HG03280 (cell line): ENCODE measurements around the gene SNX5.

Experiments
- ATAC-seq: cut with Tn5 transposase; IDR thresholded peaks from one replicate; pipeline ENCODE4 v1.9.1; 2021; ENCODE audit warnings: mild to moderate bottlenecking, moderate library complexity; ENCODE audit not compliant: unreplicated experiment

SNX5 gene

DNA sequence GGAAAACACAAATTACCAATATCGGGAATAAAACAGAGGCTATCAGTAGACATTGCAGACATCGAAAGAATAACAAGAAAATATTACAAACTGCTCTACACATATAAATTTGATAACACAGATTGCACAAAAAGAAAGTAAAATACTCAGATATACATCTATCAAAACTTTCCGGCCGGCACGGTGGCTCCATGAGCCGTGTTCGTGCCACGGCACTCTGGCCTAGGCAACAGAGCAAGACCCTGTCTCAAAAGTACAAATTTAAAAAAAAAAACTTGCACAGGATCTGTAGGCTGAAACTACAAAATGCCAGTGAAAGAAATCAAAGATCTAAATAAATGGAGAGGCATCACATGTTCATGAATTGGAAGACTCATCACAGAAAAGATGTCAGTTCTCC lies 49.4 kb downstream of the SNX5 start:
- no peak for ATAC-seq

DNA sequence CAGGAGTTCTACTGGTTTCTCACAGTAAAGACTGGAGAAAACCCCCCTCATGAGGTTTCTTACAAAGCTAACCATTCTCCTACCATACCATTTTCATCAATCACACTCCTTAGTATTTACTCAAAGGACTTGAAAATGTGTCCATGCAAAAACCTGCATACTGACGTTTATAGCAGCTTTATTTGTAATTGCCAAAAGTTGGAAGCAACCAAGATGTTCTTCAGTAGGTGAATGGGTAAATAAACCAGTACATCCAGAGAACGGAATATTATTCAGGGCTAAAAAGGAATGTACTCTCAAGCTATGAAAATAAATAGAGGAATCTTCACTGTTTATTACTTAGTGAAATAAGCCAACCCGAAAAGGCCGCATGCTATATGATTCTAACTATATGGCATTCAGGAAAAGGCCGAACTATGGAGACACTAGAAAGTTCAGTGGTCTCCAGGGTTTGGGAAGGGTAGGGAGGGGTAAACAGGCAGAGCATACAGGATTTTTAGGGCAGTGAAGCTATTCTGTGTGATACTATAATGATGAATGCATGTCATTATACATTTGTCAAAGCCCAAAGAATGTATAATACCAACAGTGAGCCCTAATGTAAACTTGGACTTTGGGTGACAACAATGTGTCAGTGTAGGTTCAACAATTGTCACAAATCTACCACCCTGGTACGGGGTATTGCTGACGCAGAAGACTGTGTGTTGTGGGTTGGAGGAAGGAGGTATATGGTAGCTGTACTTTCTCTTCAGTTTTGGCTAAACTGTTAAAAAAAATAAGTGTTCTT lies 50.6 kb downstream of the SNX5 start:
- no peak for ATAC-seq

DNA sequence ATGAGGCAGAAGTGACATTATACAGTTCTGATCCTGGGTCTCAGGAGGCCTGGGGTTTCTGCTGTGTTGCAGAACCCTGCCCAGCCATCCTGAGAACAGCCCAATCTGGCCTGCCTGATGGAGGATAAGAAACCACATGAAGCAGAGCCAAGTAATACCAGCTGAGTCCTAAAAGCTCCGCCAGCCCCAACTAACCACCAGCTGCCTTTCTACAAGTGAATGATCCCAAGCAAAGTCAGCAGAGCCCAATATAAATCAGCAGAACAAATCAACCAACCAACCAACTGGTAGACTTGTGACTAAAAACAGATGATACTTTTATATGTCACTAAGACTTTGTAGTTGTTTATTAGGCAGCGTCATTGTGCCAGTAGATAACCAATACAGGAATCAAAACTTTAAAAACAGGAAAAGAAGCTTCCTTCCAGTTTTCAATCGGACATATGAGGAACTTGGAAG lies 52.1 kb downstream of the SNX5 start:
- no peak for ATAC-seq

GRCh38 chr20:17914957-17915356 lies 53.6 kb downstream of the SNX5 start:
- no peak for ATAC-seq

DNA sequence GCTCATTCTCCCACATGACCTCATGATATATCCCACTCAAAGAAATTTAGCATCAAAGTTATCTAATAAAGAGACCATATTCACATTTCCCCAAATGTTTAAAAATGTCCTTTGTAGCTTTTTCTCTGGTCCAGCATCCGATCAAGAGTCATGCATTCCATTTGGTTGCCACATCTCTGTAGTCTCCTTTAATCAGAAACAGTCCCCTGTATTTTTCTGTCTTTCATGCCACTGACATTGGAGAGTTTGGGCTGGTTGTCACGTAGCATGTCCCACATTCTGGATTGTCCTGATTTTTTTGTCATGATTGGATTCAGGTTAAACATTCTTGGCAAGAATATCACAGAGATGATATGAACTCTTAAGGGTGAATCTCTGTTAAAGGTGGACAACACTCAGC lies 55.7 kb downstream of the SNX5 start:
- ATAC-seq = no peak

DNA sequence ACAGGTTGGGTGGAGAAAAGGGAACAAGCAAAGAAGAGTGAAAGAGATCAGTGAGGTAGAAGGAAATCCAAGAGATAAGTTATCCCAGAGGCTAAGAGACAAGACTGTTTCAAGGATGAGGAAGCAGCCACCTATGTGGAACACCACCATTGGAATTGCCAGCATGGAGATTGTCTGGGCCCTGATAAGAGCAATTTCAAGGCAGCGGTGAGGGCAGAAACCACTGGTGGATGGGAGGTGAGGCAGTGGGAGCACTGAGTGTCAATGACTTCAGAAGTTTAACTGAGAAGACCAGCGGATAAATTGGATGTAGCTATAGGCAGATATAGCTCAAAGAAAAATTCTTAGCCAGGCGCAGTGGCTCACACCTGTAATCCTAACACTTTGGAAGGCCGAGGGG lies 56.7 kb downstream of the SNX5 start:
- no peak for ATAC-seq

DNA sequence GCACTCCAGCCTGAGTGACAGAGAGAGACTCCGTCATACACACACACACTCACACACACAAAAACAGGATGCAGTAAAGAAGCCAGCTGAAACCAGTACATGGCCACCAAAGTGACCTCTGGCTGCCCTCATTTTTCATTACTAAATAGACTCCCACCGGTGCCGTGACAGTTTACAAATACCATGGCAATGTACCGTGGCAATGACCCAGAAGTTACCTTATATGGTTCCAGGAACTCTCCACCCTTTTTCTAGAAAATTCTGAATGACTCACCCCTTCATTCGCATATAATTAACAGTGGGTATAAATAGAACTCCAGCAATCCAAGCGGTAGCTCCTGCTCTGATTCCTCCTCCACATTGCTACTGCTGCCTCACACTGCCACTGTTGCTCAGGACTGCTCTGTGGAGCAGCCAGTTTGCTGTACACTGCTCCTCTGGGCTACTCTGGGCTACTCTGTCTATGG lies 57.7 kb downstream of the SNX5 start:
- ATAC-seq = no peak

DNA sequence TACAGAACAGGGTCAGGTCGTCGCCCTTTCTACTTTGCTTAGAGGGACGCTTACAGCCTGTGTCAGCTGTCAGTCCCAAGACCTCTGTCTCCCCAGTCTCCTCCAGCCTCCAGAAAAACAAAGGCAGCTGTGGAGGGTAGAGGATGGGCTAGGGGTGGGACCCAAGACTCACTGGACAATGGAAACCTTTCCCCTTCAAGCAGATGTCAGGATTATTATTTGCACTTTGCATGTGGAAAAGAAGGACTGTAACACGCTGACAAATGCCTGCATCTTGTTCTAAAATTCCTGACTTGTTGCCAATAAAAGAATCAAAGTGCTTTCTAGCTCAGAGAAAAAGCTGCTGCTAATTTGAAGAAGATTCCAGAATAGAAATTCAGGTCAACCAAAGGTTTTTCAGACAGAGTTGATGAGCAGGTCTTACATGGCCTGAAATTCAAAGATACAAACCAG lies 58.7 kb downstream of the SNX5 start:
- no peak for ATAC-seq

DNA sequence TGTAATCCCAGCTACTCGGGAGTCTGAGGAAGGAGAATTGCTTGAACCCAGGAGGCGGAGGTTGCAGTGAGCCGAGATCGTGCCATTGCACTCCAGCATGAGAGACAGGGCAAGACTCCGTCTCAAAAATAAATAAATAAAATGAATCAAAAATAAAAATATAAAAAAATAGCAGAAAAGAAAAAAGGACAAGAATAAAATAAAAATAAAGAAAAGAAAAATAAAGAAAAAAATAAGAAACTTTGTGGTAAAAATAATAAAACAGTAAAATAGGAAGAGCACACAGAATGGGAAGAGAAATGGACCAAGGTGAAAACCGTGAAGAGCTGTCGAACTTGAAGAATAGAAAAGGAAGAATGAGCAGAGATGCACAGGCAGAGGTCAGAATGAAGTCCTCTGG lies 63.0 kb downstream of the SNX5 start:
- ATAC-seq = no peak

GRCh38 chr20:17904027-17904426 lies 64.6 kb downstream of the SNX5 start:
- ATAC-seq = peak; percentile 63

DNA sequence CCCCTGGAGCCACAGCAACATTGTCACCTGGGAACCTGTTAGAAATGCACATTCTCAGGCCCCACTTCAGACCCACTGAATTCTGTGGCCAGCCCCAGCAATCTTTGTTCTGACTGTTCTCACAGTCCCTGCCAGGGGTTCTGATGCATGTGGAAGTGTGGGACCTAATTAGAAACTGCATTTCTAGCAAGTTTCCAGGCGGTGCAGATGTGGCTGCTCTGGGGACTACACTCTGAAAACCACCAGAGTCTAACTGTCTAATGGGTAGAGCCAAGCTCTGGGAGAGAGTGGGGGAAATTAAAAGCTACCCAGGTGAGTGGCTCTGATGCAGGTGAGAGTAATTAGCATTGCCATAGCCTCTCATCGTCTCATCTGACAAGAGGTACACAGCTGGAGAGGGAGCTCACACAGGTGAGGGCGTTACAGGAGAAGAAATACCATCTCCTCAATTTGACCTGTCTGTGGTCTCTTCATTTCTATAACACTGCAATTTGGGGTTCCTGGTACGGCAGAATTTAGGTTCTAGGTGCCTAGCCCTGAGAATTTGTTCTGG lies 66.0 kb downstream of the SNX5 start:
- ATAC-seq = no peak

GRCh38 chr20:17901971-17902370 lies 66.6 kb downstream of the SNX5 start:
- no peak for ATAC-seq

DNA sequence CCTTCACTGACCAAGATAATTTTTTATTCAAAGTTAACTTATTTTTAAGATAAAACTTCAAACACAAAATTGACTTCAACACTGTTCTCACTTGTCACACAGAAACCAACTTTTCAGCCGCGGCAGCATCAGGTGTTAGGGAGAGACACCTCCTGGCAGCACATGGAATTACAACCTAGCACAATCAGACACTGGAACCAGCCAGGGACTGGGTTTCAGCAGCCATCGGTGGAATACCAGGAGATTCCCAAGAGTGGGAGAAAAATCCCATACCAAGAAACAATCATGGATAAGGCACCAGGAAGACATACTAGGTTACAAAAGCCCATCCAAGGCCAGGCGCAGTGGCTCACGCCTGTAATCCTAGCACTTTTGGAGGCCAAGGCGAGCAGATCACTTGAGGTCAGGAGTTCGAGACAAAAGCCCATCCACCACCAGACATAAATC lies 70.0 kb downstream of the SNX5 start:
- peak; percentile 35 for ATAC-seq

- no peak for ATAC-seq
Measured at GRCh38 chr20:17897566-17898307, 70.9 kb downstream of the SNX5 start.

GRCh38 chr20:17896771-17897369 lies 71.7 kb downstream of the SNX5 start:
- peak; percentile 44 for ATAC-seq

- no peak for ATAC-seq
Measured at GRCh38 chr20:17896193-17896723, 72.3 kb downstream of the SNX5 start.

GRCh38 chr20:17895641-17896171 lies 72.9 kb downstream of the SNX5 start:
- peak; percentile 58 for ATAC-seq

DNA sequence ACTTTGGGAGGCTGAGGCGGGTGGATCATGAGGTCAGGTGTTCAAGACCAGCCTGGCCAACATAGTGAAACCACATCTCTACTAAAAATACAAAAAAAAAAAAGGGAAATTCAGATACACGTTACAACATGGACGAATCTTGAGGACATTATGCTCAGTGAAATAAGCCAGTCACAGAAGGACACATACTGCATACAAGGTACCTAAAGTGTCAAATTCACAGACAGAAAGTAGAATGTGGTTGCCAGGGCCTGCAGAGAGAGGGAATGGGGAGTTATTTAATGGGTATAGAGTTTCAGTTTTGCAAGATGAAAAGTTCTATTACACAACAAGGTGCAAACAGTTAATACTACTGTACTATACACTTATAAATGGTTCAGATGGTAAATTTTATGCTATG lies 75.1 kb downstream of the SNX5 start:
- ATAC-seq = no peak

GRCh38 chr20:17892189-17892938 lies 76.2 kb downstream of the SNX5 start:
- no peak for ATAC-seq
